Pancreas (tissue), 10 donors: ENCODE results near the gene SSTR5. TPM values are rescaled to one million over a fixed set of nuclear protein-coding genes. Genes with fewer than 3 reads are reported as not detected.

Experiments
- ATAC-seq, 4 donors: fragments of 200-7000 bp; cut with Tn5 transposase; one replicate each; pipeline versions ENCODE4 v1.8.0 to v1.9.1; 2020; ENCODE audit warnings: mild to moderate bottlenecking in 4 of 4, moderate library complexity in 4 of 4
- DNase-seq, 6 donors: peaks; one replicate each; pipeline ENCODE4 v3.0.0-alpha.2; 2020
- FAIRE-seq: peaks from 2 replicates; lab custom pipeline; 2012; peaks lifted over from hg19 to GRCh38; lab: Jason Lieb, UNC
- H3K27ac ChIP-seq, 4 donors: fragments of 200-600 bp; sonication (generic); 1 replicate in 3 of 4; 2 replicates in 1 of 4; pipeline versions ENCODE4 v1.5.0 to v1.8.0; 2020
- H3K27me3 ChIP-seq, 4 donors: fragments of 200-600 bp; one replicate each; pipeline ENCODE4 v1.8.0; 2021
- H3K36me3 ChIP-seq, 3 donors: fragments of 200-600 bp; sonication (generic) in 1 of 3; one replicate each; pipeline versions ENCODE4 v1.5.0 to v1.8.0; 2020 to 2021
- H3K4me1 ChIP-seq, 3 donors: fragments of 200-600 bp; one replicate each; pipeline ENCODE4 v1.8.0; 2021
- H3K4me3 ChIP-seq, 4 donors: fragments of 200-600 bp; sonication (generic) in 2 of 4; one replicate each; pipeline versions ENCODE4 v1.5.0 to v1.8.0; 2020 to 2021
- H3K9me3 ChIP-seq, 4 donors: fragments of 200-600 bp; one replicate each; pipeline ENCODE4 v1.8.0; 2021
- WGBS, 2 donors: extraction: QIAGEN DNeasy Blood & Tissue Kit; methylation state at CpG; one replicate each; pipeline ENCODE4 v1.1.7; 2013; 5-methylcytosine and 5-hydroxymethylcytosine counted together
- intact Hi-C, 3 donors: fragments of 100-400 bp; cut with DNase I; formaldehyde crosslinking; loops; one replicate each; pipeline versions ENCODE4 v1.11.1 to v1.14.2; 2022
- polyA plus RNA-seq, 2 donors: library from polyadenylated mRNA; stranded (reverse); fragments of 200-250 nt; gene quantifications; one replicate each; pipeline ENCODE4 v1.2.3, GENCODE V29; 2013
- total RNA-seq, 6 donors: library from RNA; stranded (reverse); fragmentation: NEBNext Ultra II Directional in 4 of 6; extraction: Animal tissue kit (Norgen Biotek cat#: 25700) in 4 of 6; gene quantifications; one replicate each; pipeline versions ENCODE4 v1.2.1 to v1.2.4, GENCODE V29; 2021 to 2023
- TF ChIP-seq, protein P1 (sequence below), 4 donors: fragments of 200-600 bp; sonication (generic) in 3 of 4; IDR thresholded peaks; one replicate each; pipeline versions ENCODE4 v1.5.0 to v1.8.0; 2021; ENCODE audit warnings: antibody characterized with exemption in 4 of 4
- donor health status: healthy with polysubstance abuse.
- donor health status: DM: no; HTN: no; CAD: no; lungs with moderate emphysema.
- donor health status: DM: no; HTN: no; CAD: no.
- donor health status: control.
- donor health status: control.
- donor health status: Bipolar disorder and iron deficiency.
- donor health status: DM: yes; HTN: yes; CAD: no.
- donor health status: DM: no; HTN: no; CAD: no.
- donor health status: DM: no; HTN: no; CAD: no.
- donor health status: DM: yes; HTN: yes; CAD: no.

SSTR5 gene
- total and polyA plus RNA-seq, 8 donors: 0.12 to 1.2 (median 0.32) TPM; not detected in 1

- TF ChIP-seq, protein P1, sequence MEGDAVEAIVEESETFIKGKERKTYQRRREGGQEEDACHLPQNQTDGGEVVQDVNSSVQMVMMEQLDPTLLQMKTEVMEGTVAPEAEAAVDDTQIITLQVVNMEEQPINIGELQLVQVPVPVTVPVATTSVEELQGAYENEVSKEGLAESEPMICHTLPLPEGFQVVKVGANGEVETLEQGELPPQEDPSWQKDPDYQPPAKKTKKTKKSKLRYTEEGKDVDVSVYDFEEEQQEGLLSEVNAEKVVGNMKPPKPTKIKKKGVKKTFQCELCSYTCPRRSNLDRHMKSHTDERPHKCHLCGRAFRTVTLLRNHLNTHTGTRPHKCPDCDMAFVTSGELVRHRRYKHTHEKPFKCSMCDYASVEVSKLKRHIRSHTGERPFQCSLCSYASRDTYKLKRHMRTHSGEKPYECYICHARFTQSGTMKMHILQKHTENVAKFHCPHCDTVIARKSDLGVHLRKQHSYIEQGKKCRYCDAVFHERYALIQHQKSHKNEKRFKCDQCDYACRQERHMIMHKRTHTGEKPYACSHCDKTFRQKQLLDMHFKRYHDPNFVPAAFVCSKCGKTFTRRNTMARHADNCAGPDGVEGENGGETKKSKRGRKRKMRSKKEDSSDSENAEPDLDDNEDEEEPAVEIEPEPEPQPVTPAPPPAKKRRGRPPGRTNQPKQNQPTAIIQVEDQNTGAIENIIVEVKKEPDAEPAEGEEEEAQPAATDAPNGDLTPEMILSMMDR (IDR thresholded peaks at IDR 0.05): no peak
- no peak for ATAC-seq
- no peaks in the 10 kb centered on the region for H3K4me1 ChIP-seq
- WGBS, 2 donors: 64 to 84% methylated on average over 15 of the region's 15 CpGs
- no peaks in the 10 kb centered on the region for H3K9me3 ChIP-seq
- no peak for DNase-seq
- no peaks in the 10 kb centered on the region for H3K36me3 ChIP-seq
- H3K4me3 ChIP-seq: no peak overlapping the region
- H3K27me3 ChIP-seq: no peaks in the 10 kb centered on the region
- intact Hi-C loops: no loop called here
- no peak for FAIRE-seq
- H3K27ac ChIP-seq: no peak overlapping the region
Observed at GRCh38 chr16:1113889-1114526, 41.5 kb downstream of the SSTR5 start.

DNA sequence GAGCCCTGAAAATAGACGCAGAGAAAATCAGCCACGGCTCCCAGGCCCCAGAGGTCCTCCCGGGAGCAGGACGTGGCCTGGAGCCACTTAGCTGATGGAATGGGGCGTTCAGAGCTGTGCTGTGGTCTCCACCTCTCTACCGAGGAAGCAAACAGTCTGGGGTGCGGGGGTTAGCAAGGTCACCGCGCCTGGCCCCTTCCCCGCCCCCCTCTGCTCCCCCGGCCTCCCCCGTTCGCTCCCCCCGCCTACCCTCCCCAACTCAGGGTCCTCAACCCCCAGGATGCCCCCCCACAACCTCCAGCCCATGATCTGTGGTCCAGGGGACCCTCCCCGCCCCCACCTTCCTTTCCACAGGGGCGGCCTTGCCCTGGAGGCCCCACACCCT is 44.1 kb downstream of the SSTR5 start:
- Histone ChIP-seq H3K4me1 (no peaks in the 10 kb centered on the region), H3K27ac (no peak overlapping the region), H3K4me3 (no peak overlapping the region), H3K36me3 (no peaks in the 10 kb centered on the region), H3K27me3 (no peaks in the 10 kb centered on the region), H3K9me3 (no peaks in the 10 kb centered on the region)
- intact Hi-C loops: no loop called here
- no peak for ATAC-seq
- TF ChIP-seq, protein P1 (IDR thresholded peaks at IDR 0.05): no peak
- 42 to 59% methylated on average over 9 to 16 of the region's 16 CpGs for WGBS, 2 donors
- DNase-seq: no peak
- FAIRE-seq: no peak

GRCh38 chr16:1117176-1117900 is 44.8 kb downstream of the SSTR5 start:
- H3K27ac ChIP-seq: no peak overlapping the region
- no peaks in the 10 kb centered on the region for H3K4me1 ChIP-seq
- no peak overlapping the region for H3K4me3 ChIP-seq
- ATAC-seq (no peak), FAIRE-seq (no peak), DNase-seq (no peak)
- H3K27me3 ChIP-seq: no peaks in the 10 kb centered on the region
- H3K36me3 ChIP-seq: no peaks in the 10 kb centered on the region
- WGBS, 2 donors: 53 to 54% methylated on average over 31 to 34 of the region's 34 CpGs
- H3K9me3 ChIP-seq: no peaks in the 10 kb centered on the region
- TF ChIP-seq, protein P1 (IDR thresholded peaks at IDR 0.05): no peak
- intact Hi-C loops: no loop called here

- no peak overlapping the region for H3K27ac ChIP-seq
- WGBS, 2 donors: 68 to 76% methylated on average over 18 to 19 of the region's 19 CpGs
- no peak for ATAC-seq
- H3K36me3 ChIP-seq: no peaks in the 10 kb centered on the region
- intact Hi-C loops: no loop called here
- DNase-seq: no peak
- no peaks in the 10 kb centered on the region for H3K9me3 ChIP-seq
- H3K4me1 ChIP-seq: no peaks in the 10 kb centered on the region
- FAIRE-seq: no peak
- TF ChIP-seq, protein P1 (IDR thresholded peaks at IDR 0.05): no peak
- no peaks in the 10 kb centered on the region for H3K27me3 ChIP-seq
- no peak overlapping the region for H3K4me3 ChIP-seq
Observed at GRCh38 chr16:1117926-1118325, 45.4 kb downstream of the SSTR5 start.

- Histone ChIP-seq H3K27me3 (no peaks in the 10 kb centered on the region), H3K27ac (no peak overlapping the region), H3K4me1 (no peaks in the 10 kb centered on the region), H3K36me3 (no peaks in the 10 kb centered on the region), H3K4me3 (no peak overlapping the region), H3K9me3 (no peaks in the 10 kb centered on the region)
- TF ChIP-seq, protein P1 (IDR thresholded peaks at IDR 0.05): no peak
- DNase-seq (no peak), FAIRE-seq (no peak), ATAC-seq (no peak)
- intact Hi-C loops: no loop called here
- WGBS, 2 donors: 86 to 92% methylated on average over 17 to 19 of the region's 19 CpGs
Observed at GRCh38 chr16:1119129-1119528, 46.6 kb downstream of the SSTR5 start.
